HL-60 (cell line): ENCODE measurements around the gene ATP2B2.

ENCODE experiments used
- DNase-seq, 2 experiments: peaks; one replicate each; pipeline ENCODE4 v3.0.0-alpha.2; 2010 to 2020; ENCODE audit warnings: low read depth in 1 of 2, low spot score in 1 of 2
- H3K27ac ChIP-seq: fragments of 250-450 bp; sonication (Bioruptor Pico); replicated peaks from 2 replicates; pipeline ENCODE4 v1.5.1; 2020; ENCODE audit warnings: mild to moderate bottlenecking, moderate library complexity
- H3K27me3 ChIP-seq: fragments of 250-450 bp; sonication (Bioruptor Pico); 2 replicates; pipeline ENCODE4 v1.5.1; 2021; ENCODE audit warnings: mild to moderate bottlenecking, moderate library complexity; ENCODE audit not compliant: insufficient read depth, poor library complexity, severe bottlenecking
- H3K4me3 ChIP-seq: replicated peaks from 2 replicates; pipeline ENCODE4 v1.5.1; 2011; ENCODE audit warnings: mild to moderate bottlenecking, control low read depth, low read length; ENCODE audit not compliant: insufficient read depth
- CTCF ChIP-seq: IDR thresholded peaks from one replicate; pipeline ENCODE4 v1.5.1; 2011; ENCODE audit warnings: low read length, control low read depth, inconsistent platforms; ENCODE audit not compliant: insufficient read depth
- GABPA ChIP-seq: IDR thresholded peaks from 2 replicates; pipeline ENCODE4 v1.6.1; 2012; ENCODE audit warnings: low read depth
- POLR2AphosphoS5 ChIP-seq: IDR thresholded peaks from 2 replicates; pipeline ENCODE4 v1.6.1; 2012; ENCODE audit warnings: low read depth
- REST ChIP-seq: IDR thresholded peaks from 2 replicates; pipeline ENCODE4 v1.6.1; 2012; ENCODE audit warnings: low read depth; ENCODE audit not compliant: insufficient replicate concordance
- SPI1 ChIP-seq: IDR thresholded peaks from 2 replicates; pipeline ENCODE4 v1.6.1; 2012; ENCODE audit warnings: low read depth, mild to moderate bottlenecking, borderline replicate concordance

The ATP2B2 gene

GRCh38 chr3:10423171-10423882 lies 82.1 kb downstream of the ATP2B2 start:
- DNase-seq = no peak
- no peak overlapping the region for H3K27ac ChIP-seq
- H3K4me3 ChIP-seq = no peak overlapping the region
- no peaks in the 10 kb centered on the region for H3K27me3 ChIP-seq
- no peak for TF ChIP-seq SPI1
- no peak for TF ChIP-seq CTCF
- TF ChIP-seq POLR2AphosphoS5 = no peak
- no peak for TF ChIP-seq REST
- no peak for TF ChIP-seq GABPA

GRCh38 chr3:10421996-10422395 lies 83.4 kb downstream of the ATP2B2 start:
- DNase-seq = no peak
- H3K27me3 ChIP-seq = peaks cover 5% of the 10 kb centered on the region
- no peak overlapping the region for H3K4me3 ChIP-seq
- no peak overlapping the region for H3K27ac ChIP-seq
- TF ChIP-seq REST = no peak
- no peak for TF ChIP-seq SPI1
- TF ChIP-seq GABPA = no peak
- no peak for TF ChIP-seq CTCF
- no peak for TF ChIP-seq POLR2AphosphoS5

GRCh38 chr3:10420745-10421475 lies 84.5 kb downstream of the ATP2B2 start:
- no peak overlapping the region for H3K4me3 ChIP-seq
- no peak overlapping the region for H3K27ac ChIP-seq
- peaks cover 5% of the 10 kb centered on the region for H3K27me3 ChIP-seq

More at GRCh38 chr3:10420745-10421475, 84.5 kb downstream of the ATP2B2 start:
- no peak for TF ChIP-seq GABPA
- no peak for TF ChIP-seq REST
- no peak for TF ChIP-seq CTCF
- no peak for TF ChIP-seq SPI1
- no peak for TF ChIP-seq POLR2AphosphoS5
- DNase-seq = no peak
